ENCODE data around the gene NFU1. TPM values are rescaled to one million over a fixed set of nuclear protein-coding genes. Genes with fewer than 3 reads are reported as not detected.
"Not testable (repeated sequence)": the region's sequence is repeated elsewhere in the genome, so short reads cannot be mapped to it uniquely, and the experiment has no call there.

Gene NFU1
- polyA plus RNA-seq, 1 donor from 2014 or later, result 87.2 TPM

DNA sequence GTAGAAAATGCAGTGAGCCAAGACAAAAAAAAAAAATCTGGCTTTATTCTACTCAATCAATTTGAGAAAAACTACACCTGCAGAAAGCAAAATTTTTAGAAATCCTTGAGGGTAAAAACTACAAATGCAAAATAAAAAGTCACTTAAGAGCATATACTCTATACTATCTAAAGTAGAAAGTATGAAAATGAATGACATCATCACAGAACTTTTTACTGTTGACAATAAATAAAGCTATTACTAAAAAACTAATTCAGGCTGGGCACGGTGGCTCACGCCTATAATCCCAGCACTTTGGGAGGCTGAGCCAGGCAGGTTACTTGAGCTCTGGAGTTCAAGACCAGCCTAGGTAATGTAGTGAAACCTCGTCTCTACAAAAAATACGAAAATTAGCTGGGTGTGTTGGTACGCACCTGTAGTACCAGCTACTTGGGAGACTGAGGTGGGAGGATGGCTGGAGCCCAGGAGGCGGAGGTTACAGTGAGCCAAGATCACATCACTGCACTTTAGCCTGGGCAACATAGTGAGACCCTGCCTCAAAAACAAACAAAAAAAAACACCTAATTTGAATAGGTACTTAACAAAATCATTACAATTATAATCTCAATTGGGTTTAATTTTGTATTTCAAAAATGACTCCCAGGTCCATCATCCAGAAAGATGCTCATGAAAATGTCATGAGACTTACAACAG, 7.6 kb downstream of the NFU1 start:
- peaks cover 2 to 5% (median 3%) of the 10 kb centered on the region in 3 donors for H3K4me1 Mint-ChIP-seq
- H3K27ac Mint-ChIP-seq, result no peak overlapping the region
- no peaks in the 10 kb centered on the region for H3K36me3 Mint-ChIP-seq
- no peaks in the 10 kb centered on the region for H3K9me3 Mint-ChIP-seq
- no peaks in the 10 kb centered on the region for H3K27me3 Mint-ChIP-seq
- no peak overlapping the region for H3K4me3 Mint-ChIP-seq

DNA sequence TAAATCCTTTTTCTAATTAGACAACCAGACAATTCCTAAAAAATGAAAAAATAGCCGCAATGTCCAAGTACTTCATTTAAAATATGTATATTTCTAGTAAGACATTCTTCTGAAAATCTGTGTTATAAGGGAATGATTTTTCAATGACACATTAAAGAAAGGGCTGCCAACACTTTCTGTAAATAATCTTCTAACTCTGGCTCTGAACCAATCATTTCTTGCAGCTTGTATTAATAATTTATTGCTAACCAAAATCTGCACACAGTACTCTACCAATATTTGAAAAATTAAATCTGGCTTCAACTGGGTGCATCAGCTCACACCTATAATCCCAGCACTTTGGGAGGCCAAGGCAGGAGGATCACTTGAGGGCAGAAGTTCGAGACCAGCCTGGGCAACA, 8.3 kb downstream of the NFU1 start:
- no peak overlapping the region for H3K27ac Mint-ChIP-seq
- no peak overlapping the region for H3K4me3 Mint-ChIP-seq
- H3K36me3 Mint-ChIP-seq, result no peaks in the 10 kb centered on the region
- H3K9me3 Mint-ChIP-seq, result no peaks in the 10 kb centered on the region
- no peaks in the 10 kb centered on the region for H3K27me3 Mint-ChIP-seq
- peaks cover 0 to 3% (median 0%) of the 10 kb centered on the region in 3 donors for H3K4me1 Mint-ChIP-seq

DNA sequence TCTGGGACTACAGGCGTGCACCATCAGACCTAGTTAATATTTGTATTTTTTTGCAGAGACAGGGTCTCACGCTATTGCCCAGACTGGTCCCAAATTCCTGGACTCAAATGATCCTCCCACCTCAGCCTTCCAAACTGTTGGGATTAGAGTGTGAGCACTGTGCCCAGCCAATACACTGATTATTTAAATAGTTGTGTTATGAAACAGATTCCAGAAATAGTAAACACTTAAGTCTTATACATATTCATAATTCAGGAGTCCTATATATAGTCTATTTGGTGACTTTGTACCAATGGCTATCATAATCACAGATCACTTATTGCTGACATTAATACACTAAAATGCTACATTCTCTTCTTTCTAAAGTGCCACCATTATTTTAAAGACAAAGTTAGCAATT, 12.8 kb downstream of the NFU1 start:
- no peak overlapping the region for H3K27ac Mint-ChIP-seq
- H3K9me3 Mint-ChIP-seq, result no peaks in the 10 kb centered on the region
- H3K36me3 Mint-ChIP-seq, result peaks cover 3% of the 10 kb centered on the region
- H3K27me3 Mint-ChIP-seq, result no peaks in the 10 kb centered on the region
- H3K4me3 Mint-ChIP-seq, result no peak overlapping the region
- H3K4me1 Mint-ChIP-seq, result peaks cover 0 to 2% (median 0%) of the 10 kb centered on the region in 3 donors

- peaks cover 8% of the 10 kb centered on the region for H3K36me3 Mint-ChIP-seq
- H3K27ac Mint-ChIP-seq, result peak overlapping the region in 1 of 3 donors; percentile 85
- H3K27me3 Mint-ChIP-seq, result no peaks in the 10 kb centered on the region
These were observed 15.0 kb downstream of the NFU1 start for GRCh38 chr2:69422198-69422597.

GRCh38 chr2:69419111-69419510, 18.1 kb downstream of the NFU1 start:
- not testable (repeated sequence) for H3K36me3 Mint-ChIP-seq, H3K27me3 Mint-ChIP-seq, H3K4me3 Mint-ChIP-seq, H3K9me3 Mint-ChIP-seq, H3K4me1 Mint-ChIP-seq, H3K27ac Mint-ChIP-seq

More at GRCh38 chr2:69422198-69422597, 15.0 kb downstream of the NFU1 start:
- H3K4me1 Mint-ChIP-seq, result peaks cover 0 to 2% (median 0%) of the 10 kb centered on the region in 3 donors
- no peaks in the 10 kb centered on the region for H3K9me3 Mint-ChIP-seq
- no peak overlapping the region for H3K4me3 Mint-ChIP-seq

DNA sequence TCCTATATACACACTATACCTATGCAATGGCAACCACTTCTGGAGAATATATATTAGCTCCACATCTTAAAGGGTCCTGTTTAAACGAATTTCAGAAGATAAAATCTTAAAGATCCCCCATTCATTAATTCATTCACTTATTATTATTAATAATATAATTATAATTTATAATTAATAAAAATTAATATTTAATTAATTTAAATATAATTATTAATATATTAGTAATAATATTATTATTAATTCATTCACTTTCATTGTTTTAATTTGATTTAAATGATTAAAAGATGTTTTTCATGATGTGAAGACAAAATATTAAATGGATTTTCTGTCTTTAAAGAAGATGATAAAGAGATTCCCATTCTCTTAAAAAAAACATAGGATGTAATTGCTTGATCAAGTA, 21.1 kb downstream of the NFU1 start:
- H3K36me3 Mint-ChIP-seq, result peaks cover 8% of the 10 kb centered on the region
- H3K9me3 Mint-ChIP-seq, result no peaks in the 10 kb centered on the region
- H3K27me3 Mint-ChIP-seq, result no peaks in the 10 kb centered on the region
- no peaks in the 10 kb centered on the region for H3K4me1 Mint-ChIP-seq
- H3K27ac Mint-ChIP-seq, result no peak overlapping the region
- no peak overlapping the region for H3K4me3 Mint-ChIP-seq

DNA sequence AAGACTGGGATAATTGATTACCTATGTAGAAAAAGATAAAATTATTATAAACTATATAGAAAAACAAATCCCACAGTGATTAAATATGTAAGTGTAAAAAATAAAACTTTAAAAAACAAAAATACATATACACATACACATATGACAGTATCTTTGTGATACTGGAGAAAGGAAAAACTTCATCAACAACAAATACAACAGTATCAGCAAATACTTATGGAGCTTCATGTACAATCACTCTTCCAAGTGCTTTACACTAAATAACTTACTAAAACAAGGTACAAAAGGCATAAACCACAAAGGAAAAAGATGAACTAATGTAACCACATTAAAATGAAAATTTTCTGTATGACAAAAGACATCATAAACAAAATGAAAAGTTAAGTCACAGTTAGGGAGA, 26.1 kb downstream of the NFU1 start:
- Mint-ChIP-seq H3K4me1 (no peaks in the 10 kb centered on the region), H3K27ac (no peak overlapping the region), H3K4me3 (no peak overlapping the region), H3K9me3 (no peaks in the 10 kb centered on the region), H3K27me3 (no peaks in the 10 kb centered on the region), H3K36me3 (no peaks in the 10 kb centered on the region)

GRCh38 chr2:69405306-69405705, 31.9 kb downstream of the NFU1 start:
- Mint-ChIP-seq H3K27ac (no peak overlapping the region), H3K4me1 (no peaks in the 10 kb centered on the region), H3K36me3 (peaks cover 14% of the 10 kb centered on the region)

GRCh38 chr2:69400121-69400520, 37.1 kb downstream of the NFU1 start:
- Mint-ChIP-seq H3K4me1 (no peaks in the 10 kb centered on the region), H3K27me3 (no peaks in the 10 kb centered on the region), H3K4me3 (no peak overlapping the region), H3K9me3 (no peaks in the 10 kb centered on the region), H3K36me3 (peaks cover 11% of the 10 kb centered on the region), H3K27ac (no peak overlapping the region)

More at GRCh38 chr2:69405306-69405705, 31.9 kb downstream of the NFU1 start:
- Mint-ChIP-seq H3K9me3 (no peaks in the 10 kb centered on the region), H3K27me3 (no peaks in the 10 kb centered on the region), H3K4me3 (no peak overlapping the region)

GRCh38 chr2:69397234-69397633, 40.0 kb downstream of the NFU1 start:
- peaks cover 0 to 1% (median 0%) of the 10 kb centered on the region in 3 donors for H3K9me3 Mint-ChIP-seq
- H3K27me3 Mint-ChIP-seq, result no peaks in the 10 kb centered on the region
- no peak overlapping the region for H3K4me3 Mint-ChIP-seq
- no peak overlapping the region for H3K27ac Mint-ChIP-seq
- H3K36me3 Mint-ChIP-seq, result peaks cover 14% of the 10 kb centered on the region
- H3K4me1 Mint-ChIP-seq, result peaks cover 0 to 2% (median 0%) of the 10 kb centered on the region in 3 donors

DNA sequence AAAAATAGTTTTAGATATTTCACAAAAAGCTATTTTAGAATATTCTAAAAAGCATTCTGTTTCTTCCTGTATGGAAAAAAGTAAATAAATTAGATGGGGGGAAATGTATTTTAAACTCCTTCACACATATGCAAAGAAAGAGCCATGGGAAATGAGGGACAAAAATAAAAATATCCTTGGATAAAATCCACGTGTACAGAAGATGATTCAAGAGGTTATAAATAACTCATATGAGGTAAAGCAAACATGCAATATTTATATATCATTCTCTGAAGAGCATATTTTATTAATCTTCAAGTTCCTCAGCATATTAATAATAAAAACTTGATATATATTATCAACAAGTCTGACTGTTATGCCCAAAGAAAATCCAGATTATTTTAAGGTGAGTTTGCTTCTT, 41.4 kb downstream of the NFU1 start:
- peaks cover 14% of the 10 kb centered on the region for H3K36me3 Mint-ChIP-seq
- H3K4me3 Mint-ChIP-seq, result no peak overlapping the region

GRCh38 chr2:69393963-69394362, 43.3 kb downstream of the NFU1 start:
- no peaks in the 10 kb centered on the region for H3K27me3 Mint-ChIP-seq
- no peak overlapping the region for H3K27ac Mint-ChIP-seq
- H3K36me3 Mint-ChIP-seq, result peaks cover 14% of the 10 kb centered on the region
- peaks cover 0 to 1% (median 0%) of the 10 kb centered on the region in 3 donors for H3K9me3 Mint-ChIP-seq
- no peak overlapping the region for H3K4me3 Mint-ChIP-seq
- H3K4me1 Mint-ChIP-seq, result peaks cover 0 to 2% (median 0%) of the 10 kb centered on the region in 3 donors

More for the DNA sequence above, 41.4 kb downstream of the NFU1 start:
- peaks cover 0 to 1% (median 0%) of the 10 kb centered on the region in 3 donors for H3K9me3 Mint-ChIP-seq
- H3K27me3 Mint-ChIP-seq, result no peaks in the 10 kb centered on the region
- peaks cover 0 to 2% (median 0%) of the 10 kb centered on the region in 3 donors for H3K4me1 Mint-ChIP-seq
- no peak overlapping the region for H3K27ac Mint-ChIP-seq

GRCh38 chr2:69390471-69390870, 46.8 kb downstream of the NFU1 start:
- Mint-ChIP-seq H3K4me1 (peaks cover 9 to 18% (median 16%) of the 10 kb centered on the region in 3 donors), H3K4me3 (peak overlapping the region in 1 of 4 donors; percentile 39), H3K27ac (peak overlapping the region in 1 of 3 donors; percentile 58), H3K36me3 (peaks cover 11% of the 10 kb centered on the region), H3K9me3 (peaks cover 0 to 1% (median 0%) of the 10 kb centered on the region in 3 donors), H3K27me3 (no peaks in the 10 kb centered on the region)

- peak overlapping the region in 1 of 4 donors; percentile 39 for H3K4me3 Mint-ChIP-seq
- H3K27ac Mint-ChIP-seq, result peak overlapping the region in 1 of 3 donors; percentile 58
- H3K4me1 Mint-ChIP-seq, result peaks cover 10 to 19% (median 16%) of the 10 kb centered on the region in 3 donors
- peaks cover 10% of the 10 kb centered on the region for H3K36me3 Mint-ChIP-seq
- H3K27me3 Mint-ChIP-seq, result no peaks in the 10 kb centered on the region
- peaks cover 0 to 1% (median 0%) of the 10 kb centered on the region in 3 donors for H3K9me3 Mint-ChIP-seq
These were observed 47.2 kb downstream of the NFU1 start for GRCh38 chr2:69390001-69390400.

GRCh38 chr2:69389271-69389670, 48.0 kb downstream of the NFU1 start:
- Mint-ChIP-seq H3K36me3 (peaks cover 4% of the 10 kb centered on the region), H3K4me1 (peaks cover 10 to 22% (median 14%) of the 10 kb centered on the region in 3 donors), H3K27ac (no peak overlapping the region), H3K27me3 (no peaks in the 10 kb centered on the region), H3K9me3 (peaks cover 0 to 1% (median 0%) of the 10 kb centered on the region in 3 donors), H3K4me3 (peak overlapping the region in 1 of 4 donors; percentile 93)

Data from IgD-negative memory B cell (primary cell).